BE2C (cell line): Measurements from ENCODE around the gene ARHGAP27.
A peak's percentile ranks its signal among the peaks of the same experiment; 100 is the strongest.

ENCODE experiments used
- DNase-seq: peaks from one replicate; pipeline ENCODE4 v3.0.0-alpha.2; 2020
- H3K27me3 ChIP-seq: fragments of 250-450 bp; sonication (Bioruptor Pico); 2 replicates; pipeline ENCODE4 v1.5.1; 2020; ENCODE audit warnings: mild to moderate bottlenecking
- H3K36me3 ChIP-seq: fragments of 250-450 bp; sonication (Bioruptor Pico); 2 replicates; pipeline ENCODE4 v1.5.1; 2020; ENCODE audit warnings: mild to moderate bottlenecking
- H3K4me1 ChIP-seq: fragments of 250-450 bp; sonication (Bioruptor Pico); 2 replicates; pipeline ENCODE4 v1.5.1; 2020
- H3K4me3 ChIP-seq: 2 replicates; pipeline ENCODE4 v1.5.1; 2011; ENCODE audit warnings: low read depth, low read length
- H3K9me3 ChIP-seq: fragments of 250-450 bp; sonication (Bioruptor Pico); 2 replicates; pipeline ENCODE4 v1.5.1; 2020
- TF ChIP-seq, protein P1 (sequence below): IDR thresholded peaks from 2 replicates; pipeline ENCODE4 v1.5.1; 2012; ENCODE audit warnings: mild to moderate bottlenecking, low read depth, low read length

Gene ARHGAP27

DNA sequence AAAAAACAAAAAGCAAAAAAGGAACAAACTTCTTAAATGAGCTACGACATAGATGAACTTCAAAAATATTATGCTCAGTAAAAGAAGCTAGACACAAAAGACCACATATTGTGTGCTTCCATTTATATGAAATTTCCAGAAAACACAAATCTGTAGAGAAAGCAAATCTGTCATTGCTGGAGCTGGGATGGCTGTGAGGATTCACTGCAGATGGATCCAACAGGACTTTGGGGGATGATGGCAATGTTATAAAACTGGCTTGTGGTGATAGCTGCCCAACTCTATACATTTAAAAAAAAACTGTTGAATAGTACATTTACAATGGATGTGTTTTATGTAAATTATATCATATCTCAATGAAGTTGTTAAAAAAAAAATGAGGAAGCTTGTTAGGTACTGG lies 63.2 kb downstream of the ARHGAP27 start:
- peaks cover 6% of the 10 kb centered on the region for H3K4me1 ChIP-seq

GRCh38 chr17:45368651-45369050 lies 64.0 kb downstream of the ARHGAP27 start:
- Histone ChIP-seq H3K27me3 (no peaks in the 10 kb centered on the region), H3K9me3 (no peaks in the 10 kb centered on the region), H3K36me3 (no peaks in the 10 kb centered on the region), H3K4me1 (peaks cover 6% of the 10 kb centered on the region), H3K4me3 (no peak overlapping the region)
- DNase-seq = no peak
- TF ChIP-seq, protein P1, sequence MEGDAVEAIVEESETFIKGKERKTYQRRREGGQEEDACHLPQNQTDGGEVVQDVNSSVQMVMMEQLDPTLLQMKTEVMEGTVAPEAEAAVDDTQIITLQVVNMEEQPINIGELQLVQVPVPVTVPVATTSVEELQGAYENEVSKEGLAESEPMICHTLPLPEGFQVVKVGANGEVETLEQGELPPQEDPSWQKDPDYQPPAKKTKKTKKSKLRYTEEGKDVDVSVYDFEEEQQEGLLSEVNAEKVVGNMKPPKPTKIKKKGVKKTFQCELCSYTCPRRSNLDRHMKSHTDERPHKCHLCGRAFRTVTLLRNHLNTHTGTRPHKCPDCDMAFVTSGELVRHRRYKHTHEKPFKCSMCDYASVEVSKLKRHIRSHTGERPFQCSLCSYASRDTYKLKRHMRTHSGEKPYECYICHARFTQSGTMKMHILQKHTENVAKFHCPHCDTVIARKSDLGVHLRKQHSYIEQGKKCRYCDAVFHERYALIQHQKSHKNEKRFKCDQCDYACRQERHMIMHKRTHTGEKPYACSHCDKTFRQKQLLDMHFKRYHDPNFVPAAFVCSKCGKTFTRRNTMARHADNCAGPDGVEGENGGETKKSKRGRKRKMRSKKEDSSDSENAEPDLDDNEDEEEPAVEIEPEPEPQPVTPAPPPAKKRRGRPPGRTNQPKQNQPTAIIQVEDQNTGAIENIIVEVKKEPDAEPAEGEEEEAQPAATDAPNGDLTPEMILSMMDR = no peak

More for the DNA sequence above, 63.2 kb downstream of the ARHGAP27 start:
- H3K4me3 ChIP-seq = no peak overlapping the region
- TF ChIP-seq, protein P1 = no peak
- no peaks in the 10 kb centered on the region for H3K9me3 ChIP-seq
- no peaks in the 10 kb centered on the region for H3K36me3 ChIP-seq
- DNase-seq = no peak
- no peaks in the 10 kb centered on the region for H3K27me3 ChIP-seq

- H3K4me1 ChIP-seq = peaks cover 6% of the 10 kb centered on the region
- no peak overlapping the region for H3K4me3 ChIP-seq
- DNase-seq = no peak
- no peaks in the 10 kb centered on the region for H3K36me3 ChIP-seq
- H3K27me3 ChIP-seq = no peaks in the 10 kb centered on the region
- TF ChIP-seq, protein P1 = no peak
- no peaks in the 10 kb centered on the region for H3K9me3 ChIP-seq
These were observed 65.5 kb downstream of the ARHGAP27 start for GRCh38 chr17:45367216-45367615.

DNA sequence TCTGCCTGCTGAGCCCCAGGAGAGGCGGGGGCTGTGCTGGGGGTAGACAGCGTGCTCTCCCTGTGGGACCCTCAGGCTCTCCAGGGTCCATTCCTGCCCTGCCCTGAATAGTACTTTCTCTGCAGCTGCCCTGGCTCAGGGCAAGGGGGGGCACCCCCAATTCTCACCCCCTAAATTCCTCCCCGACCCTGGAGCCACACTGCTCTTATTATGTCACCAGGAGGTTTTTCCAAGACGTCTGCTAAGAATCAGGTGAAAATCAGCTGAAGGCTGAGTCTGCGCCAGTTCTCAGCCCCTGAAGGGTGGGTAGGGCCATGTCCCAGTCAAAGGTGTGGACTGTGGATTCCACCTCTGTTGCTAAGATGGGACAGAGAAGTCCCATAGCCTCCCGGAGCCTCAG lies 66.0 kb downstream of the ARHGAP27 start:
- no peaks in the 10 kb centered on the region for H3K27me3 ChIP-seq

GRCh38 chr17:45366049-45366448 lies 66.6 kb downstream of the ARHGAP27 start:
- Histone ChIP-seq H3K36me3 (no peaks in the 10 kb centered on the region), H3K4me1 (peaks cover 6% of the 10 kb centered on the region), H3K4me3 (no peak overlapping the region), H3K27me3 (no peaks in the 10 kb centered on the region), H3K9me3 (no peaks in the 10 kb centered on the region)
- no peak for DNase-seq
- TF ChIP-seq, protein P1 = no peak

More for the DNA sequence above, 66.0 kb downstream of the ARHGAP27 start:
- H3K4me1 ChIP-seq = peaks cover 6% of the 10 kb centered on the region
- H3K4me3 ChIP-seq = no peak overlapping the region
- H3K36me3 ChIP-seq = no peaks in the 10 kb centered on the region
- TF ChIP-seq, protein P1 = no peak
- no peaks in the 10 kb centered on the region for H3K9me3 ChIP-seq
- DNase-seq = no peak

DNA sequence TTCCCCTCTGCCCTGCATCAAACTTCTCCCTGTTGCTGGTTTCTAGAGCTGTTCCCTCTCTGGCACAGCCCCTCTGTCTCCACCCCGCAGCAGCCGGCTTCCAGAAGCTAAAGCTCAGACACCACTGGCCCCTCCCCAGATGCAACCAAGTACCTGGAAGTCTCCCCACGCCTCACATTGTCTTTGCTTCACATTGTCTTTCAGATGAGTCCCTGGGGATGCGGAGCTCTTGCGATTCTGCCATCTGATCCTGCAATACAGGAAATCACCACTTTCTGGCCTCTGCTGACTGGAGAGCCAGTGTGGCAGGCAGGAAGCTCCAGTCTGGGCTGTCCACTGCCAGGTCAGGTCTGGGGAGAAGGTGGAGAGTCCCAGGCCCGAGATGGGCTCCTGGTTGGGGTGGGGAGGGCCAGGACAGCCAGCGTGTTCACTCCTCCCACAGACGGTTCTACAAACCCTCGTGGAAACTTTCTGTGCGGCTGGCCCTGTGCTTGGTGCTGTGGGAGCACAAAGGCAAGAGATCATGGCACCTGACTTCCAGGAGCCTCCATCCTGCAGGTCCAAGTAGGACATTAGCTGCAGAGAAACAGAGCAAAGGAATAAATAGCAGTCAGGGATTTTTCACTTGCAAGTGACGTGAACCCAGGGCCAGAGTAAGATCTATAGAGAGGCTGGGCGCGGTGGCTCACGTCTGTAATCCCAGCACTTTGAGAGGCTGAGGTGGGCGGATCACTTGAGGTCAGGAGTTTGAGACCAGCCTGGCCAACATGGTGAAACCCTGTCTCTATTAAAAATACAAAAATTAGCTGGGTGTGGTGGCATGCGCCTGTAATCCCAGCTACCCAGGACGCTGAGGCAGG lies 67.9 kb downstream of the ARHGAP27 start:
- DNase-seq = peak; percentile 57
- TF ChIP-seq, protein P1 = peak; percentile 20; the same call in 1 of the 2 replicates
- peaks cover 6% of the 10 kb centered on the region for H3K4me1 ChIP-seq
- H3K36me3 ChIP-seq = no peaks in the 10 kb centered on the region
- H3K4me3 ChIP-seq = no peak overlapping the region
- H3K9me3 ChIP-seq = no peaks in the 10 kb centered on the region
- no peaks in the 10 kb centered on the region for H3K27me3 ChIP-seq
